GM21367 (cell line): ENCODE data around the gene FGFBP3.

ENCODE experiments used
- ATAC-seq: cut with Tn5 transposase; IDR thresholded peaks from one replicate; pipeline ENCODE4 v1.9.1; 2021; ENCODE audit not compliant: unreplicated experiment

The FGFBP3 gene

GRCh38 chr10:91856637-91857036, 52.6 kb downstream of the FGFBP3 start:
- ATAC-seq, result no peak
